IPS-18a (cell line): Measurements from ENCODE around the gene COL17A1.

Experiments
- H3K27ac ChIP-seq: one replicate; pipeline ENCODE4 v1.5.1; 2013; ENCODE audit warnings: low read length
- H3K27me3 ChIP-seq: one replicate; pipeline ENCODE4 v1.6.1; 2013; ENCODE audit warnings: mild to moderate bottlenecking, low read length; ENCODE audit not compliant: control insufficient read depth, insufficient read depth
- H3K36me3 ChIP-seq: one replicate; pipeline ENCODE4 v1.6.1; 2013; ENCODE audit warnings: low read depth, low read length; ENCODE audit not compliant: control insufficient read depth
- H3K4me1 ChIP-seq: one replicate; pipeline ENCODE4 v1.6.1; 2013; ENCODE audit warnings: low read depth, low read length; ENCODE audit not compliant: control insufficient read depth
- H3K4me3 ChIP-seq: one replicate; pipeline ENCODE4 v1.5.1; 2013; ENCODE audit warnings: low read length
- H3K9ac ChIP-seq: one replicate; pipeline ENCODE4 v1.6.1; 2013; ENCODE audit warnings: mild to moderate bottlenecking, low read length, moderate library complexity
- H3K9me3 ChIP-seq: one replicate; pipeline ENCODE4 v1.6.1; 2013; ENCODE audit warnings: low read depth, low read length; ENCODE audit not compliant: control insufficient read depth

Gene COL17A1

DNA sequence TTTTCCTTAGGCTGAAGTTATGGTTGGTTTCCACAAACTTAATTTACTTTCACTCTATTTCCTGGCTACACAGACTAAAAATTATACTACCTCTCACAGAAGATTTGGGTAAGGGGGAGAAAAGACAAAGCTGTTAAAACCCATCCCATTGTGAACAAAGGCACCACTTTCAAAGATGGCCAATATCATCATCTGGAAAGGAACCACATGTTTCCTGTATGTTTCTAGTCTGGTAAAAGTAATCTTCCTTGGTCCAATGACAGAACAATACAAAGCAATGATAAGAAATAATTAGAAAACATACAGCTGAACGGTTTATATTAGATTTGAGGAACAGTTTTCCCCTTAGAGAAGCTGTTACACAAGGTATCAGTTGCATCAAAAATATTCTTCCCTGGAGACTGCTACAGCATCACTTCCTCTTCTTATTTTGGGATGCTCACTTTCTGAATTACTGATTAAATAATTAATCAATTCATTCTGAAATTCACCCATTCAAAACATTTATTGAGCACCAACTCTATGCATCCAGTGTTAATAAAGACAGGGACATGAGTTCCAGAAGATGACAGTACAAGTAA, 27.8 kb upstream of the COL17A1 start:
- H3K9ac ChIP-seq: no peak overlapping the region
- H3K4me1 ChIP-seq: no peaks in the 10 kb centered on the region
- no peak overlapping the region for H3K27ac ChIP-seq
- H3K9me3 ChIP-seq: no peaks in the 10 kb centered on the region
- H3K27me3 ChIP-seq: no peaks in the 10 kb centered on the region
- no peak overlapping the region for H3K4me3 ChIP-seq
- no peaks in the 10 kb centered on the region for H3K36me3 ChIP-seq

GRCh38 chr10:104109908-104110662, 24.4 kb upstream of the COL17A1 start:
- H3K9me3 ChIP-seq: no peaks in the 10 kb centered on the region
- no peaks in the 10 kb centered on the region for H3K36me3 ChIP-seq
- H3K9ac ChIP-seq: no peak overlapping the region
- H3K27ac ChIP-seq: no peak overlapping the region
- H3K4me3 ChIP-seq: no peak overlapping the region
- no peaks in the 10 kb centered on the region for H3K27me3 ChIP-seq
- no peaks in the 10 kb centered on the region for H3K4me1 ChIP-seq

DNA sequence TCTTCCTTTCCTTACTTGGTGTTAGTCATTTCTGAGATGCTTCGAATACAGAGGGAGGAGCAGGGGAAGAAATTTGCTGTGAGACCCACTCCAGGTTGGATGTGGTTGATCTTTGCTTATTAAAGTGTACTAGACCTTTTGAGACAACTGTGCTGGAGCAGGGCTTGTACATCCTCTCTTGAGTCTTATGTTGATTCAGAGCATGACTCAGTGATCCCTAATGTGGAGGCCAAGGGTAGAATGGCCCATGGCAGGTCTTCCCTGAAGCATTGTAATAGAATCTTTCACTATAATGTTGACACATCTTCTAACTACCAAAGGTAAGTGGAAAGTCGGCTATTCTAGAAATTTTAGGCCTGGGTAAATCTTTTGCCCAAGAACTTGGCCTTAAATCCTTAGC, 19.2 kb upstream of the COL17A1 start:
- Histone ChIP-seq H3K36me3 (no peaks in the 10 kb centered on the region), H3K27ac (no peak overlapping the region), H3K4me1 (no peaks in the 10 kb centered on the region), H3K9me3 (no peaks in the 10 kb centered on the region), H3K27me3 (no peaks in the 10 kb centered on the region), H3K4me3 (no peak overlapping the region), H3K9ac (no peak overlapping the region)

GRCh38 chr10:104104418-104104817, 18.7 kb upstream of the COL17A1 start:
- Histone ChIP-seq H3K4me3 (no peak overlapping the region), H3K27me3 (no peaks in the 10 kb centered on the region)

GRCh38 chr10:104103956-104104355, 18.3 kb upstream of the COL17A1 start:
- H3K9ac ChIP-seq: no peak overlapping the region
- H3K4me3 ChIP-seq: no peak overlapping the region
- no peaks in the 10 kb centered on the region for H3K27me3 ChIP-seq
- H3K36me3 ChIP-seq: no peaks in the 10 kb centered on the region
- H3K9me3 ChIP-seq: no peaks in the 10 kb centered on the region
- no peaks in the 10 kb centered on the region for H3K4me1 ChIP-seq
- H3K27ac ChIP-seq: no peak overlapping the region

More at GRCh38 chr10:104104418-104104817, 18.7 kb upstream of the COL17A1 start:
- Histone ChIP-seq H3K36me3 (no peaks in the 10 kb centered on the region), H3K4me1 (no peaks in the 10 kb centered on the region), H3K9me3 (no peaks in the 10 kb centered on the region), H3K9ac (no peak overlapping the region), H3K27ac (no peak overlapping the region)

DNA sequence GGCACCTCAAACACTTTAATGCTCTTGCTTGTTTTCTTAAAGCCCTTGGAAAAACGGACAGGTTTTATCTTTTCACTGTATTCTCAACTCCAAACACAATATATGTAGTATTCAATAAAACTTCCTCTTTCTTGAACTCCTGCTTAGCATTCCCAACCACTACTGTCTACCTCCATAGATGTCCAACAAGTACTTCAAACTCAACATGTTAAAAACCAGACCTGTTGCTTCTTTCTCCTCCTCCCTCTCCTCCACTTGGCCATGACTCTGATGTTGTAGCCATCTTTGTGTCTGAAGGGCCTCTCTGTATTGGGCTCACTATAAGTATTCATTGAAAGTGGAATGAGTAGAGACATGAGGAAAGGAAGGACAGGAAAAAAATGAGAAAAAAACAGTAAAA, 16.2 kb upstream of the COL17A1 start:
- Histone ChIP-seq H3K4me1 (no peaks in the 10 kb centered on the region), H3K9me3 (no peaks in the 10 kb centered on the region), H3K27ac (no peak overlapping the region), H3K4me3 (no peak overlapping the region), H3K9ac (no peak overlapping the region), H3K36me3 (no peaks in the 10 kb centered on the region), H3K27me3 (no peaks in the 10 kb centered on the region)

DNA sequence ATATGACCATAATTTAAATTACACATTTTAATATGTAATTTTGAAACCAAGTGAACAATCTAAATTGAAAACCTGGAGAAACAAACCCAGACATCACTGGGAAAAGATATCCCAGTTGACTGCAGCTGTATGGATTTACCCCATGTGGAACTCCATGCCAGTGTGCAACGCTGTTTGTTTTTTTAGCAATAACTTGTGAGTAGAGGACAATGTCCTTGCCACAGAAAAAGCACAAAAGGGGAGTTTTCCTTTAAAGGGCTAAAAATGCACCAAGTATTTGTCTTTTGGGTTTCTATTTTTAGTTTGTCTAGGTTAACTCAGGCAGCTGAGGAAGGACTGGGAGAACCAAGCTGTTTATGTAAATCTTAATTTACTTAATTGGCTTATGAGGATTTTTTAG, 15.1 kb upstream of the COL17A1 start:
- Histone ChIP-seq H3K9ac (no peak overlapping the region), H3K27me3 (no peaks in the 10 kb centered on the region), H3K4me3 (no peak overlapping the region), H3K9me3 (no peaks in the 10 kb centered on the region), H3K36me3 (no peaks in the 10 kb centered on the region), H3K4me1 (no peaks in the 10 kb centered on the region), H3K27ac (no peak overlapping the region)

DNA sequence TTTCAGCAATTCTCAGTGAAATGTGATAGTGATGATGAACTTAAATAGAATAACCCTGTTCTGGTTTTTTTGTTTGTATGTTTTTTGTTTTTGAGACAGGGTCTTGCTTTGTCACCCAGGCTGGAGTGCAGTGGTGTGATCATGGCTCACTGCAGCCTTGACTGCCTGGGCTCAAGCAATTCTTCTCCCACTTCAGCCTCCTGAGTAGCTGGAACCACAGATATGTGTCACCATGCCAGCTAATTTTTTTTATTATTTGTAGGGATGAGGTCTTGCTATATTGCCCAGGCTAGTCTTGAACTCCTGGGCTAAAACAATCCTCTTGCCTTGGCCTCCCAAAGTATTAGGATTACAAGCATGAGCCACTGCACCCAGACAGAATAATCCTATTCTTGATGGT, 14.3 kb upstream of the COL17A1 start:
- no peaks in the 10 kb centered on the region for H3K36me3 ChIP-seq
- H3K27me3 ChIP-seq: no peaks in the 10 kb centered on the region
- H3K9me3 ChIP-seq: no peaks in the 10 kb centered on the region
- no peak overlapping the region for H3K4me3 ChIP-seq
- H3K4me1 ChIP-seq: no peaks in the 10 kb centered on the region
- no peak overlapping the region for H3K27ac ChIP-seq
- H3K9ac ChIP-seq: no peak overlapping the region

- no peak overlapping the region for H3K9ac ChIP-seq
- no peaks in the 10 kb centered on the region for H3K27me3 ChIP-seq
- no peaks in the 10 kb centered on the region for H3K9me3 ChIP-seq
- no peaks in the 10 kb centered on the region for H3K4me1 ChIP-seq
- H3K36me3 ChIP-seq: no peaks in the 10 kb centered on the region
- H3K27ac ChIP-seq: no peak overlapping the region
- no peak overlapping the region for H3K4me3 ChIP-seq
These were observed 13.6 kb upstream of the COL17A1 start for GRCh38 chr10:104099269-104099668.

DNA sequence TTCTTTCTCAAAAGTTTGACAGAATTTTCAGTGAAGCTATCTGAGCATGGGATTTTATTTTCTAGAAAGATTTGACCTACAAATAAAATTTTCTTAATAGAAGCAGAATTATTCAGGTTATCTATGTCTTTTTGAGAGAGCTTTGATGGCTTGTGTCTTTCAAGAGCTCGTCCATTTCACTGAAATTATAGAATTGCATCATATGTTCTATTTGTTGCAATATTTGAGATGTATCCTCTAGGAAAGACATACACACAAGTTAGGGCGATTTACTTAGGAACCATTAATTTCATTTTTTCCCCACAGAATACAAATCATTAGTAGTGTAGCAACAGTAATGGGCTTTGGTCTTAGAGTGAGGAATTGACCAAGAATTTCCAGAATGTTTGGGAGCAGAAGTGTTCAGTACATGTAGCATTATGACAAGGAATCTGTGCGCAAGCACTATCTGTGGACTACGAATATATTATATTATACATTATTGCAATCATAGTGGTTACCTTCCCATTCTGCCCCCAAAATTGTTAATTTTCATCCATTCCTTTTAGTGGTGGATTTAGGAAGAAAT, 12.8 kb upstream of the COL17A1 start:
- no peaks in the 10 kb centered on the region for H3K4me1 ChIP-seq
- H3K9ac ChIP-seq: no peak overlapping the region
- no peaks in the 10 kb centered on the region for H3K36me3 ChIP-seq
- H3K4me3 ChIP-seq: no peak overlapping the region
- no peak overlapping the region for H3K27ac ChIP-seq
- no peaks in the 10 kb centered on the region for H3K27me3 ChIP-seq
- no peaks in the 10 kb centered on the region for H3K9me3 ChIP-seq

- Histone ChIP-seq H3K27me3 (no peaks in the 10 kb centered on the region), H3K9me3 (no peaks in the 10 kb centered on the region), H3K9ac (no peak overlapping the region), H3K4me1 (no peaks in the 10 kb centered on the region), H3K36me3 (no peaks in the 10 kb centered on the region), H3K4me3 (no peak overlapping the region), H3K27ac (no peak overlapping the region)
These were observed 11.0 kb upstream of the COL17A1 start for GRCh38 chr10:104096692-104097091.

GRCh38 chr10:104092749-104093148, 7.1 kb upstream of the COL17A1 start:
- peaks cover 8% of the 10 kb centered on the region for H3K4me1 ChIP-seq
- H3K36me3 ChIP-seq: no peaks in the 10 kb centered on the region
- H3K27me3 ChIP-seq: no peaks in the 10 kb centered on the region
- H3K4me3 ChIP-seq: no peak overlapping the region
- H3K9me3 ChIP-seq: no peaks in the 10 kb centered on the region
- no peak overlapping the region for H3K27ac ChIP-seq
- no peak overlapping the region for H3K9ac ChIP-seq
